Activated T-cell treated with anti-CD3 and anti-CD28 coated beads for 48 hours (primary cell): ENCODE results near the gene TWIST2.

Source experiments
- DNase-seq: peaks from one replicate; pipeline ENCODE4 v3.0.0-alpha.2; 2020; ENCODE audit warnings: low read depth

The TWIST2 gene

GRCh38 chr2:238856713-238857567 lies 9.1 kb downstream of the TWIST2 start:
- no peak for DNase-seq

- DNase-seq, result no peak
Observed at GRCh38 chr2:238857959-238858358, 10.1 kb downstream of the TWIST2 start.

- DNase-seq, result no peak
Observed at GRCh38 chr2:238859636-238860347, 11.9 kb downstream of the TWIST2 start.

- DNase-seq, result no peak
Observed at GRCh38 chr2:238861013-238861730, 13.3 kb downstream of the TWIST2 start.

- no peak for DNase-seq
Observed at GRCh38 chr2:238861766-238862315, 14.0 kb downstream of the TWIST2 start.

GRCh38 chr2:238862701-238863100 lies 14.8 kb downstream of the TWIST2 start:
- no peak for DNase-seq

GRCh38 chr2:238863231-238863630 lies 15.3 kb downstream of the TWIST2 start:
- DNase-seq, result no peak

DNA sequence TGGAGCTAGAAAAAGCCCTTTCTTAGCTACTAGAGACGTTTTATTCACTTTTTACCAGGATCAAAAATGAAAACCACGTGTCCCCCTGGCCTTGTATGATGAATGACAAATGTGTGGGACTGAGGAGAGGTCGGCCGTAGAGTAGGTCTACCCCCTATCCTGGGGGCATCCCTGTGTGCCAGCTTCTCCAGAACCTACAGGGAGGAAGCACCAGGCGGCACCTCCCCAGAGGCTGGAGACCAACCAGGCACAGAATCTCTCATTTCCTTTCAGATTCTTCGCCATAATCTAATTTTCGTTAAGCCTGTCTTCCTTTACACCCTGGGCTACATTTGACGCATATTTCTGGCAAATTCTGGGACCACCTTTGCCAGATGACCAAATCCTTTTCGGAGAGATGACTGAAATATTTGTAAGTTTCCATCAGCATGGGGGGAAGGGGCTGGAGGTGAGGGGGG lies 15.9 kb downstream of the TWIST2 start:
- DNase-seq, result no peak

DNA sequence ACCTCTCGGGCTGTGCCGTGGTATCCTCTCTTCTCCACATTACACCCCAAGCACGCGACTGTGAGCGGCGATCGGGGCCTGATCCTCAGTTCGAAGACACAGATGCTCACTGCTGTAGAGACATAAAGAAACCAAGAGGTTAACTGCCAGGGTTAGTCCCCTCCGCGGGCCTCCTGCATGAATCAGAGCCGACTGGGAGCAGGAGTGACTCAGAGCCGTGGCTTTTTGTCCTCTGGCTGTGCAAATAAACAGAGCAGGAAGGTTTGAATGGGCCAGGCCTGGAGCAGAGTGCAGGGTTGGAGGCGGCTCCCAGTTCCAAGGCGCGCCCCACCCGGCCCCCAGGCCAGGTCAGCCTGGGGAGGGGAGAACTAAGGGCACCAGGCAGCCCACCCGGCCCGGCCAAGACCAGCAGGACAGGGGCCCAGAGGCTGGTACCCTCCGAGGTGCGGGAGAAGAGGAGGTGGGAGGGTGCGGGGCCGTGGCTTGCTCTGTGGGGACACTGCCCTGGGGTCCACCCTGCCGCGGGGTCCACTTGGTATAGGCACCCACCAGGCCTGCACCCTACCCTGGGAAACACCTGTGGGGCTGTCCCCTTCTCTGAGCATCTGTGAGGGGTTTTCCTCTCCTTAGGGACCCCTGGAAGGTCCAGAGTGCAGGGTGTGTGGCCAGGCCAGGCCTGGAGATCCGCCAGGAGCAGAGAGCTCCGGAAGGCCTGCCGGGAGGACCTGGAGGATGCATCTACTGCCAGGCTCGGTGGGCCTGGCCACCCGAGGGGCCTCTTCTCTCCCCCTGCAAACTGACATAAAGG lies 16.5 kb downstream of the TWIST2 start:
- DNase-seq, result peak; percentile 53

DNA sequence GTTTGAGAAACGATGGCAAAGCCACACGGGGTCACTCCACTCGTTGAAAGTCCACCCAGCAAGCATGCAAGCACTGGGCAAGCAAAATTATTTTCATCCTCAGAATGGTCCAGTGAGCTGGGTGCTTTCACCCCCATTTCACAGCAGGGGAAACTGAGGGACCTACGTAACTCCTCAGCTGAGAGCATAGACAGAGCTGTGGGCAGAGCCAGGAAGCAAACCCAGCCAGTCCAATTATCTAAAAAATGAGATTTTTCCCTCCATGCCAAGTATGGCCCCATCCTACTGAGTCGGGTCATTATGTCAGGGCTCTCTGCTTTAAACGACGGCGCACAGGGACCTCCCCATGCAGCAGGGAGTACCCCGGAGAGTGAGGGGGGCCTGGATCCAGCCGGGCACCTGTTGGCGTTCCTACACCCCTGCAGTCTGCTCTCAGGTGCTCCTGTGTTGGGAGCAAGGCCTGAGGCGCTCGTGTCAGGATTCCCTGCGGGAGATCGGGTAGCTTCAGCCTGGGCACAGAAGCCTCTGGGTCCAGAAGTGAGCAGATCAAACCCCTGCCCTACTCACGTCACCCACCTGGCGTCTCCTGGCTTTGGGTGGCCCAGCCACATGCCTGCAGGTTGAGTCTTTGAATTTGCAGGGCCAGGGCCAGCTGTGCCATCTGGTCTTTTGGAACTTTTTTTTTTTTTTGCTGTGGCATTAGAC lies 17.3 kb downstream of the TWIST2 start:
- DNase-seq, result no peak

DNA sequence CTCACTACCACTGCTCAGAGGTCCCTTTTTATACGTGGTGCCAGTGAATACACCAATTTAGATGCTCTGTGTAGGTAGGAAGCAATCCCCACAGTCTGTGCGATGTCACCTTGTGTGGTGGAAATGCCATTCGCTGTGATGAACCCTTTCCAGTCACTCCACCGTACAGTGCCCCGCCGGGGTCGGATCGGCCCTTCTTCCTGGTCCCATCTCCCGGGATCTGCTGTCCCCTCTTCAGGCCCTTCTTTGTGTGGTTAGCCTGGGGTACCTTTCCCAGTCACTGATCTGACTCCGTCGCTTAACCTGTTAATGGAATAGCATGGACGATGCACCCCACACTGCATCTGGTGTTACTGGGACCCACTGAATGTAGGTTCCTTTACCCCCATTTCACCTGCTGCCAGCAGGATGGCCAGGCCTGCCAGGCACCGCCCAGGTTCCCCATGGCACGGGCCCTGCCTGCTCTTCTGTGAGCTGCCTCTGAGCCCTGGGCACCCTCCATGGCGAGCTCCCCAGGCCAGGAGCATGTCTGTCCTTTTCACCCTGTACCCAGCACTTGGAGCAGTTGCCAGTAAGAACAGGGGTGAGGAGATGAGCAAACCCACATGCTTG lies 18.0 kb downstream of the TWIST2 start:
- no peak for DNase-seq

DNA sequence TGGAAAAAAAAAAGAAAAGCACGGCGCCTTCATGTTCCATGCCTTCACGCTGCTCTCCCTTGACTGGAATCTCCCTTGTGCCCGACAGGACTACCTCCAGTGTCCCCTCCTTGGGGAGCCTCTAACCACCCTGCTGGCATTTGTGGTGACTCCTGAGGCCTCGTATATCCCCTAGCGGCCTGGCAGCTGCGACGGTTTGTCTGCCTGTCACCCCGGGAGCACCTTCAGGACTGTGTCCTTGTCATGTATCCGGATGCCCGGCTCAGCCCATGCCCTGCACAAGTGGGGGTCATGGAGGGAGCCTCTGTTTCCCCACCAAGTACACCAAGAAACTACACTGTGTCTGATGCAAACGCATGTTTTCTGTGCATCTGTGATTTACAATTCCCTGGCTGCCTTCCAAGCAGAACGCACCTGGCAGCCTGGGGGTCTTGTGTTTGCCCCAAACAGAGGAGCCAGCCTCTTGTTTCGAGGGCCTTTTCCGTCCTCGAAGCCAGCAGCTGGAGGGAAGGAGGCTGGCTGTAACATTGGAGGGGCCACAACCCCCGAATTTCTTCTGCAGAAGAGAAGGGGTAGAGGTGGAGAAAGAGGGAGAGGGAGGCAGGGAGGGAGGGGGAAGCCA lies 18.9 kb downstream of the TWIST2 start:
- no peak for DNase-seq

- no peak for DNase-seq
Observed at GRCh38 chr2:238868067-238868524, 20.2 kb downstream of the TWIST2 start.

DNA sequence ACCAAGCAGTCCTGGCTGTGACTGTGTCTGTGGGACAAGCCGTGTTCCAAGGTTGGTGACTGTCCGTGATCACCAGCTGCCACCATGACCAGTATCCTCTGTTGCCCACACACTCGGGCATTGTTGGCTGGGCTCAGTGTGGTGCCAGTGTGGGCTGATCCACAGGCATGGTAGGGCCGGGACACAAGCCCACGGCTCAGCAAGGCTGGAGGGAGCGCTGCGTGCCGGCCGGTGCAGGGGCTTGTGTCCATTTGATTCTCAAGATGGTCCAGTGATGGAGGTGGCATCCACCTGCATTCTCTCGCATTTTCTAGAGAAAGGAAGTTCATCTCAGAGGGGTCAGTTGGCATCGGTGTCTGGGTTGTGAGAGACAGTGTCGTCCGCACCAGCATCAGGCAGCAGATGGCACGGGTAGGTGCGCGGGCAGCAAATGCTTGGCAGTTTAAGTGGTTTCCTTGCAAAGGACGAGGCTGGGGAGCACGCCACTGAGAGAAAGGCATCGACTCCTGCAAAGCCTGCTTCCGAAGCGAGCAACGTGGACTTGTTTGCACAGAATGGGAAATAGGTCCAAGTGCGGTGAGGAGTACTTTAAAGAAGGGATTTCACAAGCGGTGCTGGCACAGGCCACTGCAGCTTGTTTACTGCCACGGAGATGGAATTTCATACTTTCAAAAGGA lies 20.9 kb downstream of the TWIST2 start:
- no peak for DNase-seq

- no peak for DNase-seq
Observed at GRCh38 chr2:238869293-238870124, 21.6 kb downstream of the TWIST2 start.

DNA sequence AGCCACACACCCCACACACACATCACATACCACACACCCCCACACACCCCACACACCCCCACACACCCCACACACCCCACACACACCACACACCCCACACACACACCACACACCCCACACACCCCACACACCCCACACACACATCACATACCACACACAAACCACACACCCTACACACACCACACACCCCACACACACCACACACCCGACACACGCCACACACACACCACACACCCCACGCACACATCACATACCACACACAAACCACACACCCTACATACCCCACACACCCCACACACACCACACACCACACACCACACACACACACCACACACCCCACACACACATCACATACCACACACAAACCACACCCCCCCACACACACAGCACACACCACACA lies 22.4 kb downstream of the TWIST2 start:
- no peak for DNase-seq

GRCh38 chr2:238872026-238872425 lies 24.1 kb downstream of the TWIST2 start:
- DNase-seq, result no peak

GRCh38 chr2:238872628-238873380 lies 24.9 kb downstream of the TWIST2 start:
- DNase-seq, result no peak
